Uterus (tissue), 4 donors: ENCODE results near the gene KRT2. TPM values are rescaled to one million over a fixed set of nuclear protein-coding genes. Genes with fewer than 3 reads are reported as not detected.

Experiments used
- DNase-seq, 2 donors: peaks; one replicate each; pipeline ENCODE4 v3.0.0-alpha.2; 2019 to 2020
- H3K27ac ChIP-seq, 2 donors: fragments of 200-600 bp; sonication (generic); 1 replicate in 1 of 2; 2 replicates in 1 of 2; pipeline ENCODE4 v1.5.1; 2016 to 2018
- H3K27me3 ChIP-seq, 2 donors: fragments of 200-600 bp; sonication (generic); one replicate each; pipeline ENCODE4 v1.5.1; 2018 to 2019; ENCODE audit warnings: control low read depth in 1 of 2
- H3K36me3 ChIP-seq, 2 donors: fragments of 200-600 bp; sonication (generic); one replicate each; pipeline ENCODE4 v1.5.1; 2019; ENCODE audit warnings: control low read depth in 1 of 2
- H3K4me1 ChIP-seq, 2 donors: fragments of 200-600 bp; sonication (generic); one replicate each; pipeline ENCODE4 v1.5.1; 2018 to 2019; ENCODE audit warnings: control low read depth in 1 of 2
- H3K4me3 ChIP-seq, 2 donors: fragments of 200-600 bp; sonication (generic); 1 replicate in 1 of 2; 2 replicates in 1 of 2; pipeline ENCODE4 v1.5.1; 2018 to 2019; ENCODE audit warnings: mild to moderate bottlenecking in 1 of 2
- H3K9me3 ChIP-seq, 2 donors: fragments of 200-600 bp; sonication (generic); one replicate each; pipeline ENCODE4 v1.5.1; 2019; ENCODE audit warnings: control low read depth in 1 of 2
- POLR2A ChIP-seq, 2 donors: fragments of 450-650 bp; IDR thresholded peaks; one replicate each; pipeline ENCODE4 v1.6.1; 2016; ENCODE audit warnings: antibody characterized with exemption in 2 of 2, mild to moderate bottlenecking in 1 of 2, moderate library complexity in 1 of 2
- intact Hi-C: fragments of 100-400 bp; cut with DNase I; formaldehyde crosslinking; loops from one replicate; pipeline ENCODE4 v1.15.1; 2023; ENCODE audit warnings: low total_unique reads
- total RNA-seq, 4 donors: library from RNA; depleted of rRNA in 3 of 4; stranded (reverse); fragments of >200 nt in 3 of 4; gene quantifications; one replicate each; pipeline versions ENCODE4 v1.1.0 to v1.2.4, GENCODE V29; 2014 to 2023
- TF ChIP-seq, protein P1 (sequence below), 4 experiments: fragments of 200-600 bp in 2 of 4; fragments of 450-650 bp in 2 of 4; sonication (generic) in 2 of 4; IDR thresholded peaks; one replicate each; pipeline ENCODE4 v1.5.1; 2016 to 2019; ENCODE audit warnings: antibody characterized with exemption in 4 of 4, mild to moderate bottlenecking in 2 of 4, moderate library complexity in 1 of 4
- donor health status: DM: yes; HTN: yes; CAD: no.

The KRT2 gene
- total RNA-seq, 4 donors from 2014 or later = not detected

- Histone ChIP-seq H3K9me3 (no peaks in the 10 kb centered on the region), H3K27ac (no peak within 1 kb of the TSS), H3K4me3 (no peak within 1 kb of the TSS), H3K36me3 (no peaks in the 10 kb centered on the region), H3K4me1 (no peaks in the 10 kb centered on the region), H3K27me3 (no peaks in the 10 kb centered on the region)
- intact Hi-C loops = no loop called here
- no peak for DNase-seq
- TF ChIP-seq POLR2A (IDR thresholded peaks at IDR 0.05) = no peak
- TF ChIP-seq, protein P1, sequence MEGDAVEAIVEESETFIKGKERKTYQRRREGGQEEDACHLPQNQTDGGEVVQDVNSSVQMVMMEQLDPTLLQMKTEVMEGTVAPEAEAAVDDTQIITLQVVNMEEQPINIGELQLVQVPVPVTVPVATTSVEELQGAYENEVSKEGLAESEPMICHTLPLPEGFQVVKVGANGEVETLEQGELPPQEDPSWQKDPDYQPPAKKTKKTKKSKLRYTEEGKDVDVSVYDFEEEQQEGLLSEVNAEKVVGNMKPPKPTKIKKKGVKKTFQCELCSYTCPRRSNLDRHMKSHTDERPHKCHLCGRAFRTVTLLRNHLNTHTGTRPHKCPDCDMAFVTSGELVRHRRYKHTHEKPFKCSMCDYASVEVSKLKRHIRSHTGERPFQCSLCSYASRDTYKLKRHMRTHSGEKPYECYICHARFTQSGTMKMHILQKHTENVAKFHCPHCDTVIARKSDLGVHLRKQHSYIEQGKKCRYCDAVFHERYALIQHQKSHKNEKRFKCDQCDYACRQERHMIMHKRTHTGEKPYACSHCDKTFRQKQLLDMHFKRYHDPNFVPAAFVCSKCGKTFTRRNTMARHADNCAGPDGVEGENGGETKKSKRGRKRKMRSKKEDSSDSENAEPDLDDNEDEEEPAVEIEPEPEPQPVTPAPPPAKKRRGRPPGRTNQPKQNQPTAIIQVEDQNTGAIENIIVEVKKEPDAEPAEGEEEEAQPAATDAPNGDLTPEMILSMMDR (IDR thresholded peaks at IDR 0.05) = no peak
These were observed 33.8 kb downstream of the KRT2 start, which contains the start of gene KRT73 for GRCh38 chr12:52618216-52618615. Gene KRT73 (minus strand): TSS chr12:52618559. CDS start chr12:52618524, 35 bp downstream.

DNA sequence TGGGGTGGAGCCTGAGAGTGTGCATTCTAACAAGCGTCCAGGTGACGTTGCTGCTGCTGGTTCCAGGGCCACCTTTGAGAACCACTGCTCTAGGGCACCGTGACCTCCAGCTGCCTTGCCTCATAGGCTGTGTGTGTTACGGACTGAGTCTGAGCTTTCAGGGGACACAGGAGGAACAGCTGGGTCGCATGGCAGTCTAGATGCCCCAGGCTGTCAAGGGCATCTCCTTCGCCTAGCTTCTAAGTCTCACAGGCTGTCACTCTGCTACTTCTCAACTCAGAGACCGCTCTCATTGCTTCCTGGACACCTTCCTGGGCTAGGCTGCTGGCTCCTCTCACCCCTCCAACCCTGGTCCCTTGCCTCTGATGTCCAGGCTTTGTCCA lies 34.6 kb downstream of the KRT2 start:
- no peaks in the 10 kb centered on the region for H3K9me3 ChIP-seq
- TF ChIP-seq POLR2A (IDR thresholded peaks at IDR 0.05) = no peak
- TF ChIP-seq, protein P1 (IDR thresholded peaks at IDR 0.05) = no peak
- H3K27me3 ChIP-seq = no peaks in the 10 kb centered on the region
- no peaks in the 10 kb centered on the region for H3K4me1 ChIP-seq
- no peaks in the 10 kb centered on the region for H3K36me3 ChIP-seq
- H3K4me3 ChIP-seq = no peak overlapping the region
- intact Hi-C loops = no loop called here
- no peak for DNase-seq
- no peak overlapping the region for H3K27ac ChIP-seq

DNA sequence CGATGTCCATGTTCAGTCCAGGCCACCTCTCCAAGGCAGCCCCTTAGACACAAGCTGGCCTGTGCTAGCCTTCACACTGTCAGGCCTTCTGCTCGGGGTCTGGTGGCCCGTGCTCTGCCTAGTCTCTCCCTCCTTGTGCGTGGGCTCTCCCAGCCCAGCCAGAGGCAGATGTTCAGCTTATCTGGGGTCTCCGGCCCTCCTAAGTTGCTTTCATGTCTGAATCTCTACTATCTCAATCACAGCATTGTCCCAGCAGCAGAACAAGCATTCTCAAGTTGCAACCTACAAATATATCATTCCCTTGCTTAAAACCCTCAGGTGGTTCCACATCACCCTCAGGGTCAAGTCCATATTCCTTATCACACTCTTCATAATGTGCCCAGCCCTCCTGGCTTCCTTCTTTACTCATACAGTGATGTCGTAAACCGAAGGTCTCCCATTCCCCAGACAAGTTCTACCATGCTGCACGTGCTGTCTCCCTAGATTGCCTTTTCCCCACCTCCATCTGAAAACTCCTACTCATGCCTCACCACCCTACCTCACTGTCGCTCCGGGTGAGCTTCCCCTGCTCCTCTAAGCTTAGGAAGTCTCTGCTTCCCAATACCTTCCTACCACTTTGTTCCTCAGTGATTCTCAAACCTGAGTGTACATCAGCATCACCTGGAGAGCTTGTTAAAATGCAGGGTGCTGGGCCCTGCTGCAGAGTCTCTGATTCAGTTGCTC lies 35.2 kb downstream of the KRT2 start:
- DNase-seq = no peak
- H3K9me3 ChIP-seq = no peaks in the 10 kb centered on the region
- intact Hi-C loops = no loop called here
- H3K36me3 ChIP-seq = no peaks in the 10 kb centered on the region
- TF ChIP-seq, protein P1 (IDR thresholded peaks at IDR 0.05) = no peak
- TF ChIP-seq POLR2A (IDR thresholded peaks at IDR 0.05) = no peak
- H3K4me1 ChIP-seq = no peaks in the 10 kb centered on the region
- H3K27ac ChIP-seq = no peak overlapping the region
- H3K27me3 ChIP-seq = no peaks in the 10 kb centered on the region
- H3K4me3 ChIP-seq = no peak overlapping the region

DNA sequence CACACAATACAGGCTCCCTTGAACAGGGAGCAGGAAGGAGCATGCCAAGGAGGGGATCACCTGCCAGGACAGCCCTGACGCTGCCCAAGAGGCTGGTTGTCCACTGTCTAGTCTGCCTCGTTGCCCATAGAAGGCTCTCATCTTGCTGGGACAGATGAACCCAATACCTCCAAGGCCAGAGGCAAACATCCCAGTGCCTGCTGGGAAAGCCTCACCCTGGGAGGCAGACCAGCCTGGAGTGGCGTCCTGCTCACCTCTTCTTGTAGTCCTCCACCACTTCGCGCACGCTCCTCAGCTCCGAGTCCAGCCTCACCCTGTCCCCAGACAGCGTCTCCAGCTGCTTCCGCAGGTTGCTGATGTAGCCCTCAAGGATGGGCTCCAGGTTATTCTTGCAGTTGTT lies 36.1 kb downstream of the KRT2 start:
- DNase-seq = no peak
- H3K27ac ChIP-seq = no peak overlapping the region
- no peak overlapping the region for H3K4me3 ChIP-seq
- H3K36me3 ChIP-seq = no peaks in the 10 kb centered on the region
- no peak for TF ChIP-seq POLR2A (IDR thresholded peaks at IDR 0.05)
- TF ChIP-seq, protein P1 (IDR thresholded peaks at IDR 0.05) = no peak
- no peaks in the 10 kb centered on the region for H3K9me3 ChIP-seq
- no peaks in the 10 kb centered on the region for H3K27me3 ChIP-seq
- intact Hi-C loops = no loop called here
- H3K4me1 ChIP-seq = no peaks in the 10 kb centered on the region

DNA sequence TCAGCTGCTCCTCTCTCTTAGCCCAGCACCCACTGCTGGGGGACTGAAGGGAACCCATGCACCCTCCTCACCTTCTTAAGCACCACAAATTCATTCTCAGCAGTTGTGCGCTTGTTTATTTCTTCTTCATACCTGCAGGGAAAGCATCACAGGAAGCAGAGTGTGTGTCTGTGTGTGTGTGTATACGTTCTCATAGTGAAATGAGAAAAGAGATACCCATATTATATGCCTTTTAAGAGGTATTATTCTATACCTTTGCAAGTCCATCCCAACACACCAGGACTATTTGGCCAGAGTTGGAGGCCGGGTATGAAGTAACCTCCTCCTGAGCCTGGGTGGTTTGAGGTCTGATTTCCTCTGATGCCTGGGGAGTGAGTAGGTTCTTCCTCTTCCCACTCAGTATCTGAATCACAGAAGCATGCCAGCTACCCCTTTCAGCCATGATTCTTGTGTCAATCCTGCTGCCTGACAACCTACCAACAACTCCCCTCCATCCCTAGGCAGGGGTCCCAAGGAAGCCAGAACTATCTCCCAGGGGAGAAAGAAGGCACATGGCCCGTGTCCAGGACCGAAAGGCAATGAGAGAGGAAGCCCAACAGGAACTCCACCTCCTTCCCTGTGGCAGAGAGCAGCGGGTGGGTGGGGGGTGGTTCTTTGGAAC lies 36.7 kb downstream of the KRT2 start:
- no peak for DNase-seq
- TF ChIP-seq, protein P1 (IDR thresholded peaks at IDR 0.05) = no peak
- TF ChIP-seq POLR2A (IDR thresholded peaks at IDR 0.05) = no peak
- Histone ChIP-seq H3K27me3 (no peaks in the 10 kb centered on the region), H3K4me1 (no peaks in the 10 kb centered on the region), H3K27ac (no peak overlapping the region), H3K9me3 (no peaks in the 10 kb centered on the region), H3K4me3 (no peak overlapping the region), H3K36me3 (no peaks in the 10 kb centered on the region)
- intact Hi-C loops = no loop called here
